IMR-90 (cell line): Measurements from ENCODE around the gene GALNT14. TPM values are rescaled to one million over a fixed set of nuclear protein-coding genes. Genes with fewer than 3 reads are reported as not detected.

Experiments
- ATAC-seq: fragments of 200-7000 bp; cut with Tn5 transposase; 2 replicates; pipeline ENCODE4 v1.9.1; 2020; ENCODE audit warnings: low read depth, mild to moderate bottlenecking, moderate library complexity
- BruUV-seq: library from RNA; stranded (reverse); fragments of 400-500 nt; replicated peaks from 2 replicates; lab custom pipeline; 2021; lab: Mats Ljungman, UMichigan
- CTCF ChIA-PET: fragments of 300-600 bp; formaldehyde crosslinking; extraction: SDS; loops from one replicate; lab custom pipeline; 2021; ENCODE audit warnings: antibody characterized with exemption; lab: Yijun Ruan, JAX
- POLR2A ChIA-PET: fragments of 300-600 bp; sonication (Branson Sonifier 250); formaldehyde crosslinking; loops from one replicate; lab custom pipeline; 2022; ENCODE audit warnings: antibody characterized with exemption; ENCODE audit not compliant: unreplicated experiment; lab: Charles Lee
- DNase-seq: peaks from one replicate; pipeline ENCODE4 v3.0.0; 2013
- H2AFZ ChIP-seq: replicated peaks from 2 replicates; pipeline ENCODE3; 2013; ENCODE audit warnings: low read length, mild to moderate bottlenecking; ENCODE audit not compliant: poor library complexity
- H2AK5ac ChIP-seq: 2 replicates; pipeline ENCODE4 v1.6.1; 2013; ENCODE audit warnings: low read depth, low read length, inconsistent platforms
- H2AK9ac ChIP-seq: replicated peaks from 2 replicates; pipeline ENCODE3; 2013; ENCODE audit warnings: mild to moderate bottlenecking, low read depth, low read length, moderate library complexity; ENCODE audit not compliant: poor library complexity
- H2BK120ac ChIP-seq: 2 replicates; pipeline ENCODE4 v1.6.1; 2013; ENCODE audit warnings: low read depth, low read length, inconsistent platforms
- H2BK15ac ChIP-seq: 3 replicates; pipeline ENCODE4 v1.6.1; 2013; ENCODE audit warnings: low read depth, low read length, inconsistent platforms
- H2BK20ac ChIP-seq: 2 replicates; pipeline ENCODE4 v1.6.1; 2013; ENCODE audit warnings: low read depth, mild to moderate bottlenecking, inconsistent platforms, low read length, moderate library complexity
- H2BK5ac ChIP-seq: 2 replicates; pipeline ENCODE4 v1.6.1; 2013; ENCODE audit warnings: mild to moderate bottlenecking, low read depth, low read length, inconsistent platforms; ENCODE audit not compliant: poor library complexity, severe bottlenecking
- H3K14ac ChIP-seq: replicated peaks from 2 replicates; pipeline ENCODE4 v1.6.1; 2013; ENCODE audit warnings: low read depth, low read length, inconsistent platforms
- H3K18ac ChIP-seq: 2 replicates; pipeline ENCODE4 v1.6.1; 2013; ENCODE audit warnings: low read depth, low read length, control low read depth
- H3K23ac ChIP-seq: 2 replicates; pipeline ENCODE4 v1.6.1; 2013; ENCODE audit warnings: low read depth, low read length, inconsistent platforms
- H3K27ac ChIP-seq: 2 replicates; pipeline ENCODE4 v1.5.1; 2013; ENCODE audit warnings: mild to moderate bottlenecking, control low read depth, low read length; ENCODE audit not compliant: insufficient read depth
- H3K27me3 ChIP-seq: 2 replicates; pipeline ENCODE4 v1.6.1; 2013; ENCODE audit warnings: low read length; ENCODE audit not compliant: control insufficient read depth, insufficient read depth
- H3K36me3 ChIP-seq: 2 replicates; pipeline ENCODE4 v1.6.1; 2013; ENCODE audit warnings: low read length, mixed read lengths; ENCODE audit not compliant: control insufficient read depth, insufficient read depth
- H3K4ac ChIP-seq: 2 replicates; pipeline ENCODE4 v1.6.1; 2013; ENCODE audit warnings: low read depth, low read length, inconsistent platforms
- H3K4me1 ChIP-seq: 2 replicates; pipeline ENCODE4 v1.6.1; 2013; ENCODE audit warnings: low read length, mixed read lengths; ENCODE audit not compliant: control insufficient read depth, insufficient read depth
- H3K4me2 ChIP-seq: 2 replicates; pipeline ENCODE4 v1.6.1; 2013; ENCODE audit warnings: low read depth, mild to moderate bottlenecking, control low read depth, low read length, moderate library complexity
- H3K4me3 ChIP-seq: 2 replicates; pipeline ENCODE4 v1.5.1; 2013; ENCODE audit warnings: low read depth, mild to moderate bottlenecking, control low read depth, low read length, moderate library complexity; ENCODE audit not compliant: insufficient read depth
- H3K56ac ChIP-seq: 2 replicates; pipeline ENCODE4 v1.6.1; 2013; ENCODE audit warnings: low read length, inconsistent platforms; ENCODE audit not compliant: insufficient read depth; ENCODE audit errors: extremely low read depth
- H3K79me1 ChIP-seq, 2 experiments: 2 replicates each; pipeline ENCODE4 v1.6.1; 2013; ENCODE audit warnings: low read length in 2 of 2, inconsistent platforms in 1 of 2, low read depth in 1 of 2
- H3K9ac ChIP-seq: 2 replicates; pipeline ENCODE4 v1.6.1; 2013; ENCODE audit warnings: low read depth, low read length, control low read depth
- H3K9me1 ChIP-seq: 2 replicates; pipeline ENCODE4 v1.6.1; 2013; ENCODE audit warnings: low read length, inconsistent platforms; ENCODE audit not compliant: insufficient read depth
- H3K9me3 ChIP-seq: 2 replicates; pipeline ENCODE4 v1.6.1; 2013; ENCODE audit warnings: low read length; ENCODE audit not compliant: control insufficient read depth, insufficient read depth
- H4K20me1 ChIP-seq: 2 replicates; pipeline ENCODE4 v1.6.1; 2013; ENCODE audit warnings: low read length, inconsistent platforms; ENCODE audit not compliant: insufficient read depth
- H4K5ac ChIP-seq: 2 replicates; pipeline ENCODE4 v1.6.1; 2013; ENCODE audit warnings: mild to moderate bottlenecking, low read depth, low read length, control low read depth
- H4K8ac ChIP-seq, 2 experiments: 2 replicates each; pipeline ENCODE4 v1.6.1; 2013; ENCODE audit warnings: low read depth in 2 of 2, low read length in 2 of 2, control low read depth in 1 of 2, inconsistent platforms in 1 of 2
- H4K91ac ChIP-seq: 2 replicates; pipeline ENCODE4 v1.6.1; 2013; ENCODE audit warnings: low read depth, low read length, inconsistent platforms; ENCODE audit not compliant: insufficient read depth
- CEBPB ChIP-seq: IDR thresholded peaks from 2 replicates; pipeline ENCODE4 v1.6.1; 2012; ENCODE audit warnings: low read depth, low read length, improper control_type of control experiment
- CHD1 ChIP-seq: IDR thresholded peaks from 2 replicates; pipeline ENCODE4 v1.6.1; 2012; ENCODE audit warnings: low read depth, low read length, improper control_type of control experiment
- MAZ ChIP-seq: IDR thresholded peaks from 2 replicates; pipeline ENCODE4 v1.6.1; 2012; ENCODE audit warnings: low read depth, mild to moderate bottlenecking, low read length, improper control_type of control experiment, moderate library complexity, borderline replicate concordance
- RCOR1 ChIP-seq: IDR thresholded peaks from 2 replicates; pipeline ENCODE4 v1.6.1; 2012; ENCODE audit warnings: mild to moderate bottlenecking, low read length, improper control_type of control experiment; ENCODE audit not compliant: insufficient replicate concordance
- RFX5 ChIP-seq: IDR thresholded peaks from 2 replicates; pipeline ENCODE4 v1.8.0; 2012; ENCODE audit warnings: low read depth, mild to moderate bottlenecking, low read length, moderate library complexity
- WGBS, 2 experiments: methylation state at CpG; one replicate each; pipeline versions ENCODE4 v1.1.5 to v1.1.7; 2013; ENCODE audit warnings: missing lambda C conversion rate in 2 of 2; ENCODE audit not compliant: insufficient read length in 1 of 2; ENCODE audit errors: extremely low coverage in 2 of 2; 5-methylcytosine and 5-hydroxymethylcytosine counted together
- dilution Hi-C: fragments of 300-500 bp; cut with HindIII; formaldehyde crosslinking; loops from one replicate; pipeline ENCODE4 v1.14.3; 2018; ENCODE audit warnings: low sequenced_read_pairs; ENCODE audit not compliant: unreplicated experiment
- in situ Hi-C: fragments of 300-500 bp; cut with MboI; formaldehyde crosslinking; loops from 3 replicates; pipeline ENCODE4 v1.14.3; 2019; ENCODE audit warnings: low sequenced_read_pairs, inconsistent platforms, mixed read lengths
- intact Hi-C: fragments of 100-400 bp; cut with micrococcal nuclease; formaldehyde crosslinking; loops from 2 replicates; pipeline ENCODE4 v1.10.0; 2022
- polyA plus RNA-seq, 3 experiments: library from polyadenylated mRNA; depleted of rRNA; stranded (reverse); fragments of >200 nt; gene quantifications; 2 replicates each; pipeline ENCODE4 v1.2.3, GENCODE V29; 2012; ENCODE audit warnings: low replicate concordance in 1 of 3
- total RNA-seq: library from RNA; depleted of rRNA; stranded (reverse); fragments of >200 nt; gene quantifications from 2 replicates; pipeline ENCODE4 v1.2.3, GENCODE V29; 2012
- TF ChIP-seq, protein P1 (sequence below): conservative IDR thresholded peaks from 2 replicates; pipeline ENCODE4 v1.5.1; 2012; ENCODE audit warnings: mild to moderate bottlenecking, low read depth, low read length, improper control_type of control experiment

Gene GALNT14
- total and polyA plus RNA-seq, 2 of the 4 experiments (the other 2 are of a cell fraction), result 0.15 to 0.18 TPM

DNA sequence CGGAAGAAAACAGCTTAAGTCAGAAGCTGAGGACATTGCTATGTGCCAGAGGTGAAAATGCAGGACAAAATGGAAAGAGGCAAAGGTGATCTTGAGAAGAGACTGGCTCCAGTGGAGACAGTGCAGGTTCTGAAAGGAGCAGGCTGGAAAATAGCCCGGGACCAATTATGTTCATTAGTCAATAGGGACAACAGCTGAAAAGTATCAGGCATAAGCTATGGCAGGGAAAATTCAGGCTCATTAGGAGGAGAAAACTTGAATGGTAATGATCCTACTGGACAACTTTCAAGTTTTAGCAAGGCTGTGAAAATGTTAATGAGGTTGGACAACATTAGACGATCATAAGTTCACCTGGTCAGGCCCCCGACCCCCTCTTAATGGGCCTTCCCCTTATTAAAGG, 60.2 kb downstream of the GALNT14 start:
- Histone ChIP-seq H3K79me1 (no peaks in the 10 kb centered on the region), H3K27ac (no peak overlapping the region), H2AK9ac (no peak overlapping the region), H2AFZ (no peak overlapping the region), H3K4ac (no peak overlapping the region), H3K4me3 (no peak overlapping the region), H4K91ac (no peak overlapping the region), H3K27me3 (no peaks in the 10 kb centered on the region), H3K4me1 (no peaks in the 10 kb centered on the region), H3K9me1 (no peaks in the 10 kb centered on the region), H4K20me1 (no peaks in the 10 kb centered on the region), H4K8ac (no peak overlapping the region), H4K5ac (no peak overlapping the region), H2BK5ac (no peak overlapping the region), H3K36me3 (no peaks in the 10 kb centered on the region), H3K9ac (no peak overlapping the region), H2AK5ac (no peak overlapping the region), H3K23ac (no peak overlapping the region), H3K56ac (no peak overlapping the region), H3K14ac (no peak overlapping the region), H3K4me2 (no peak overlapping the region), H2BK20ac (no peak overlapping the region), H3K9me3 (no peaks in the 10 kb centered on the region), H2BK15ac (no peak overlapping the region), H3K18ac (no peak overlapping the region), H2BK120ac (no peak overlapping the region)
- DNase-seq (no peak), ATAC-seq (no peak)
- no peak for TF ChIP-seq RFX5
- TF ChIP-seq MAZ, result no peak
- TF ChIP-seq RCOR1, result no peak
- TF ChIP-seq CEBPB, result no peak
- TF ChIP-seq, protein P1, sequence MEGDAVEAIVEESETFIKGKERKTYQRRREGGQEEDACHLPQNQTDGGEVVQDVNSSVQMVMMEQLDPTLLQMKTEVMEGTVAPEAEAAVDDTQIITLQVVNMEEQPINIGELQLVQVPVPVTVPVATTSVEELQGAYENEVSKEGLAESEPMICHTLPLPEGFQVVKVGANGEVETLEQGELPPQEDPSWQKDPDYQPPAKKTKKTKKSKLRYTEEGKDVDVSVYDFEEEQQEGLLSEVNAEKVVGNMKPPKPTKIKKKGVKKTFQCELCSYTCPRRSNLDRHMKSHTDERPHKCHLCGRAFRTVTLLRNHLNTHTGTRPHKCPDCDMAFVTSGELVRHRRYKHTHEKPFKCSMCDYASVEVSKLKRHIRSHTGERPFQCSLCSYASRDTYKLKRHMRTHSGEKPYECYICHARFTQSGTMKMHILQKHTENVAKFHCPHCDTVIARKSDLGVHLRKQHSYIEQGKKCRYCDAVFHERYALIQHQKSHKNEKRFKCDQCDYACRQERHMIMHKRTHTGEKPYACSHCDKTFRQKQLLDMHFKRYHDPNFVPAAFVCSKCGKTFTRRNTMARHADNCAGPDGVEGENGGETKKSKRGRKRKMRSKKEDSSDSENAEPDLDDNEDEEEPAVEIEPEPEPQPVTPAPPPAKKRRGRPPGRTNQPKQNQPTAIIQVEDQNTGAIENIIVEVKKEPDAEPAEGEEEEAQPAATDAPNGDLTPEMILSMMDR, result no peak
- no peak for TF ChIP-seq CHD1
- ChIA-PET POLR2A (no interaction called here), CTCF (no interaction called here)
- 0% methylated on average over 1 of the region's 4 CpGs; no CpG with 5 or more reads in 1 of the 2 experiments for WGBS, 2 experiments
- intact Hi-C loops (no loop called here), dilution Hi-C loops (no loop called here), in situ Hi-C loops (no loop called here)
- no TSS peak for BruUV-seq
